ENCODE data around the gene FBXO10.
"Not testable (repeated sequence)": the region's sequence is repeated elsewhere in the genome, so short reads cannot be mapped to it uniquely, and the experiment has no call there.

FBXO10 gene, protein sequence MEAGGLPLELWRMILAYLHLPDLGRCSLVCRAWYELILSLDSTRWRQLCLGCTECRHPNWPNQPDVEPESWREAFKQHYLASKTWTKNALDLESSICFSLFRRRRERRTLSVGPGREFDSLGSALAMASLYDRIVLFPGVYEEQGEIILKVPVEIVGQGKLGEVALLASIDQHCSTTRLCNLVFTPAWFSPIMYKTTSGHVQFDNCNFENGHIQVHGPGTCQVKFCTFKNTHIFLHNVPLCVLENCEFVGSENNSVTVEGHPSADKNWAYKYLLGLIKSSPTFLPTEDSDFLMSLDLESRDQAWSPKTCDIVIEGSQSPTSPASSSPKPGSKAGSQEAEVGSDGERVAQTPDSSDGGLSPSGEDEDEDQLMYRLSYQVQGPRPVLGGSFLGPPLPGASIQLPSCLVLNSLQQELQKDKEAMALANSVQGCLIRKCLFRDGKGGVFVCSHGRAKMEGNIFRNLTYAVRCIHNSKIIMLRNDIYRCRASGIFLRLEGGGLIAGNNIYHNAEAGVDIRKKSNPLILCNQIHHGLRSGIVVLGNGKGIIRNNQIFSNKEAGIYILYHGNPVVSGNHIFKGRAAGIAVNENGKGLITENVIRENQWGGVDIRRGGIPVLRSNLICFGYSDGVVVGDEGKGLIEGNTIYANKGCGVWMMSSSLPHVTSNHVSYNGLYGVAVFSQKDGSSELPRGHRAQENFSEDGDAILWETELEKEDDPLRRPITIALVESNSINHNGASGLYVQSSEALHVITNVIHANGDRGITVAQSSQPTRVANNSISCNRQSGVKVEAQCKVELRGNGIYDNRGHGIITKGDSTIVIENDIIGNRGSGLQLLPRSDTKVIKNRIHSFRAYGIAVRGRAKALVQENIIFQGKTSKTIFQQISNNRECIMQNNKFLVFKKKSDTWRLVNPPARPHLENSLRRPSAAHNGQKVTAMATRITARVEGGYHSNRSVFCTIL

DNA sequence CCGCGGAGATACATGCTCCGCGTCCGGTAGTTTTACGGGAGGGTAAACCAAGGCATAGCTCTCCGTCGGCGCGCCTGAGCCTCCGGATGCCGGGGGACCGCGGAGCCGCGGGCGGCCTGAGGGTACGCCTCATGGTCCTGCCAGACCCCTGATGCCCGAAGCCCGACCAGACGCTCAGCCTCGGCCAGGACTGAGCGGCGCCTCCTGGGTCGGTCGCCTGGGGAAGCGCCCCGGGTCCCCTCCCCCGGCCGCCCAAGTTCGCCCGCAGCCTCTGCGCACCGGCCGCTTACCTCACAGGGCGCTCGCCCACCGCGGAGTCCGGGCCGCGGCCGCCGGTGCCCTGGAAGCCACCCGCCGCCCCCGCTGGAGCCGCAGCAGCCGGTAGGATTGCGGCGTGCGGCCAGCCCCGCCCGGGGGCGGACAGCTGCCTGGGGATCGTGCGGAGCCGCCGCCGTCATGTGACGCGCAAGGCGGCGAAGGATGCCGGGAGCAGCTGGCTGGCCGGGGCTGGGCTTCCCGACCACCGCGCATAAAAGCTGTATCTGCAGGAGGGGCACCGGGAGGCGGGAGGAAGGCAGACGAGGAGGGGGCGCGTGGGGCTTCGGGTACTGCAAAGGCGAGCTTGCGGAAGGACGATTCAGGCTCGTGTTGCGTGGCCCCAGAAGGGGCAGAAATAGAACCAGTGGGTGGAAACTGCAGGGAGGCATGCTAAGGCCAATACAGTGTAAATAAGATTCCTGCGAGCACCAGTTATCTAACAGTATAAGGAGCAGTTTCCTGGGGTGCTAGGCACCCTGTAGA, at the start of gene FBXO10:
Gene FBXO10 (minus strand): TSS at position 460 of the 801 bp plus-strand sequence. CDS start 34,612 bp downstream, outside the sequence.
- peak; percentile 27 to 36 for DNase-seq (ENCODE audit: low read depth in 2 of 2)

DNA sequence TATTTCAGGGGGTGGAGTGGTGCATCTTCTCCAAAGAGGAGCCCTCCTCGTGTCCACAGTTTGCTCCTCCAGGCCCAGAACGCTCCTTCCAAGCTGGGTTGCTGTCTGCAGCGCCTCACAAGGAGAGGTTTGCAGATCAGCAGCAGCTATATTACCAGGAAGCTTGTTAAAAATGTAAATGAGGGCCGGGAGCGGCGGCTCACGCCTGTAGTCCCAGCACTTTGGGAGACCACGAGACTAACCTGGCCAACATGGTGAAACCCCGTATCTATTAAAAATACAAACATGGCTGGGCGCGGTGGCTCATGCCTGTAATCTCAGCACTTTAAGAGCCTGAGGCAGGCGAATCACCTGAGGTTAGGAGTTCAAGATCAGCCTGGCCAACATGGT, 49.6 kb upstream of the FBXO10 start:
- no peak for DNase-seq (ENCODE audit: low read depth in 2 of 2)

DNA sequence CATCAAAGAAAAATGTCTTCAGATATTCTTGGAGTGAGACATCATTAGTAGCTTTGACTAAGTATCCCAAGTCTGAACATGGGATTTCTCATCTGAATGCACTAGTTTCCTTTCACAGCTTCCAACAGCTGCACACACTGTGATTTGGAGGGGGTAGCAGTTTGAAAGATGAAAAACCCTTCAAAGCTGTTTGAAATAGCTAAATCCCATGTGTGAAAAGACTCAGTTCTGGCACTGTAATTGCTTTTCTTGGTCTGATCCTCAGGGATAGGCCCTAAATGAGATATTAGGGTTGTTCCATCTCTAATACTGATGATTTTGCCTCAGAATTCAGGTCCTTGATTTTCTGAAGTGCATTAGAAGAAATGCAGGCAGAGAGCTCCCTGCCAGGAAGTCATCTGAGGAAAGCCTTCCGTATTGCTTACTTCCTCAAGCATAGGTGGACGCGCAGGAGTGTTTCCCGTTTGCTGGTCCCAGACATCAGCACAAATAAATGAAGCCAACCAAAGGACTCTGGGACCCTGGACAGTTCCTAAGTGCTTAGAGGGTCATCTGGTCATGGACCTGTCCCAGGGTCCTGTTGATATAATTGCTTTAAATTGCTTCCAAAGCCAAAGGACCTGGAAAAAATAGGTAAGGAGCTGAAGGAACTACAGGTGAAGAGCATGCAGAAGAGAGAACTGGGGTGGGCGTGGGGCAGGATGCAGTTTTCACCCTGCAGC, 49.0 kb upstream of the FBXO10 start:
- no peak for DNase-seq (ENCODE audit: low read depth in 2 of 2)

DNA sequence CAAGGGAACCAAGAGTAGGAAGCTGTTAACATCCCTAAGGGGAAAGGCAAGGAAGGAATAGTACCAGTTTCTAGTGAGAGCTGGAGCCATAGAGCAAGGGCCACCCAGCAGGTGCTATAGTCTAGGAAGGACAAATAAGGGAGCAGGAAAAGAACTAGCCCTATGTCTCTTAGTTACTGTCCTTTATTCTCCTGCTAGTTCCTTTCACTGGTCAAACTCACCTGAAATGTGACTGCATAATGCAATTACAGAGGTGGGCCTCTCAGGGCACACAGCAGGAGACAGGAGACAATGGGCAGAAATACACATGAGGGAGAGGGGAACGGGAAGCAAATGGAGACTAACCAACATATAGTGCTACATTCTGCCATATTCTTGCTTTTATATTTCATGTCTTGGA, 47.9 kb upstream of the FBXO10 start:
- no peak for DNase-seq (ENCODE audit: low read depth in 2 of 2)

DNA sequence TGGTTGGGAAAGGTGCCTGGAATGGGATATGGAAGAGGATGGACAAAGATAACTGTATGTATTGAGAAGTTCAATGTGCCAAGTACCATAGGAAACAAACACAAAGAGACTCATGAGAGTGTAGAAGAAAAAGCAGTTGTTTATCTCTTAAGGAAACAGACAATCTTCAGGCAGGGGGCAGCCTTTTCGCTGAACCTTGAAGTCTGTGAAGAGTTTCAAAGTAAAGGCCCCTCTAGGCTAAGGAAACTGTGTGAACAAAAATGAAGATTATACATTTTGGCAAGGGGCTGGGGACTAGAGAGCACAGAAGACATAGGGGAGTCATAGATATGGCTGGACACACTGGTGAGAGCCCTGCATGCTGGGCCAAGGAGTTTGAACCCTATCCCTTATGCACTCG, 47.1 kb upstream of the FBXO10 start:
- DNase-seq (ENCODE audit: low read depth in 2 of 2), result no peak

DNA sequence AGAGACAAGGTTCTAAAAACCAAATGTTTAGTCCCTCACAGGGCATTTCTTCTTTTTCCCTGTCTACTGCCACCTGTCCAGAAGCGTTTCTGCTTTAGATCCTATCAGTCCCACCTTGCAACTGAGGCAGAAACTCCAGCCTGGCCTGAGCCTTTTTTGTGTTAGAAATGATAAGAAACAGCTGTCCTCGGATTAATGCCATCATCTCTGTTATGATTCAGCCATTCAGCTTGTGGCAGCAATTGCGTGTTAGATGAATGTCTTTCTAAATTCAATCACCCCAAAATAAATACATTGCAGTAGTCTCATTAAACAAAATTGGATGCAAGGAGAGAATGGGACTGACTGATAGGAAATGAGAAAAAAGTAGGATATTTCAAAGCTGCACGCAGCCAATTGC, 46.3 kb upstream of the FBXO10 start:
- DNase-seq (ENCODE audit: low read depth in 2 of 2), result no peak

DNA sequence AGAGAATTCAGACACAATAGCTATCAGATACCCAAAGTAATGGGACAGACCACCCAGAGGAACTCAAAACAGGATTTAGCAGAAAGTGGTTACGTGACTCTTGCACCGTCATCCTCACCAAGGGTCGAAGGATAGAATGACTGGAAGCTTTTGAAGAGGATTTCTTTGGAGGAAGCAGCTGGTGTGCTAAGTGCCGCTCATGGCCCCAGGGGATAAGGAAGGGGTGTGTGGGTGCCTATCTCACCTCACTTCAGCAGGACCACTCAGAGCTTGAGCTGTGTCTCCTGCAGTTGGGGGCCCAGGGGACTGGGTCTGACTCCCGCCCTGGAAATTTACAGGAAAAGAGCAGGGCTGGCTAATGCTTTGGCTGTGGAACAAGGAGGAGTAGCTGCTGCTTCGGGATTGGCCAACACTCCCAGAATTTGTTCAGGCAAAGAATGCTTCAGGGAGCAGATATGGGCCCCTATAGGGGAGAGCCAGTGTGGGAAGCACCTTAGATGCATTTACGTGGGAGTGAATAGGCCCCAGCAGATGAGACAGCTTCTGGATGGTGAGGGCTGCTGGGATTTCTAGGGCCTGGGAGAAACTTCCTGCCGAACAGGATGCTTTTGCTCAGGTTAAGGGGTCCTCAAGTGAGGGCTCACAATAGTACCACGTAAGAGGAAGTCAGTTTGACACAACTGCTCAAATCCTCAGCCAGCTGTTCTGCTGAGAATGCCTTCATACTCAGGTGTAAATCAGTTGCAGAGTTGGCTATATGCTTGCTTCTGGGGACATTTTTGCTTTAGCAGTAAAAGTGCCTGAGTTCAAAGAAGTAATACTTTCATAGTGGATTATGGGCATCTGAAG, 45.3 kb upstream of the FBXO10 start:
- no peak for DNase-seq (ENCODE audit: low read depth in 2 of 2)

DNA sequence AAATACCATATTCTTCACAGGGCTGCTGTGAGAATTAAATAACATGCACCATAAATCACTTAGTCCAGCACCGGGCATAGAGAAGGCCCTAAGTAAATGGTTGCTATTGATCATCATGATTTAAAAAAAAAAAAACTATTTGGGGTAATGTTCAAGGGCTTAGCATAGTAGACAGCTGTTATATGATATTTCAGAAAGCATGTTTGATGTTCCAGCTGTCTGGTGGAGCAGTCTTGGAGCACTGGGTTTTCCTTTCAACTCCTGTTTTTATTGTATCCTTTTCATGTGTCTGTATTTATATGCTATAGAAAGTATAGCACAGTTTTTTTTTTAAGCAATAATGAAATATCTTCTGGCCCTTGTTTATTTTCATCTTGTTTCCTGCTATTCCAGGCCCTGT, 44.2 kb upstream of the FBXO10 start:
- no peak for DNase-seq (ENCODE audit: low read depth in 2 of 2)

DNA sequence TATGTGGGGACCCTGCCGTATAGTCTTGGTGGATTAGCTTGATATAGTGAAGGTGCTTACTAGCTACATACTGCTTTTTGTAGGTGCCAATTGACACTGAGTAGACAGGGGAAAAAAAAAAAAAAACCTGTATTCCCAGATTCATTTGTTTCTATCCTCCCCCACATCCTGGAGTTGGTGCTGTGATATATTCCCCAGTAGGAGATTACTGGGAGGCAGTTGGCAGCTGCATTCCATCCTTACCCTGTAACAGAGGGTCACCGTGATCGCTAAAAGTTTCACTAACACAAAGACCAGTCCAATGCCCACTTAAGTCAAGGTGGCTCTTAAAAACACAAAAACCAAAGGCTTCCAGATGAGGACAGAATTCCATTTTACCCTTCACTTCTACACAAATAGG, 43.6 kb upstream of the FBXO10 start:
- DNase-seq (ENCODE audit: low read depth in 2 of 2), result no peak

DNA sequence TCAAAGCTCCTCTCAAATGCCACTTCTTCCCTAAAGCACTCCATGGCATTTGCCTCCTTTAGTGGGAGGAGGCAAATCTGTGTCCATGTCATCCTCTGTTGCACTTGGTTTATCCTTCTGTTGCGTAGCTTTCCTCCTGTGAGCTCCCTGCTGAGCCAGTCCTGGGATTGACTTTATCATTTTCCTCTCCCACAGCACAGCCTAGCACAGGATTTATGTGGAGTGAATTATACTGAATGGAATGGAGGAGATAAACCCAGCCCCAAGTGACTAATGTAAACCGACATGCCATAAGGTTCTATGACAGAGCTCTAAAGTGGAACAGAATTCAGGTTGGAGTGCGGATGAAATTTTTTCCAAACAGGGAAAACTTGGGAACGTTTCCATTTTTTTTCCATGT, 42.6 kb upstream of the FBXO10 start:
- DNase-seq (ENCODE audit: low read depth in 2 of 2), result no peak

DNA sequence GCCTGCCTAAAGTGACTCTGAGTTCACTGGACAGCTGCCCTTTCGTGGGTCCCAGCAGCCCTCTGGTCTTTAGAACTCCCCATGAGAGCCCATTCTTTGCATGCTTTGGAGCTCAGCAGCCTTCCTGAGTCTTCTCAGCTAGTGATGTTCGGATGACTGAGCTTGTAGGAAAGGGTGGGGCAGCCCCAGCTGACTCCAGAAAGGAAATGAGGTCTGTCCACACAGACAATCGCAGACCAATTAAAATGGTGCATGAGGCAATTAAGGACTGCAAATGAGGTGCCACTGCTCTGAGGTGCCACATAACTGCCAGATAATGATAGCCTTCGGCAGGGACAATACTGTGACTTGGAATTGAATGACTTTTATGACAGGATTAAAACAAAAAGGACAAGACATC, 41.7 kb upstream of the FBXO10 start:
- DNase-seq (ENCODE audit: low read depth in 2 of 2), result no peak

DNA sequence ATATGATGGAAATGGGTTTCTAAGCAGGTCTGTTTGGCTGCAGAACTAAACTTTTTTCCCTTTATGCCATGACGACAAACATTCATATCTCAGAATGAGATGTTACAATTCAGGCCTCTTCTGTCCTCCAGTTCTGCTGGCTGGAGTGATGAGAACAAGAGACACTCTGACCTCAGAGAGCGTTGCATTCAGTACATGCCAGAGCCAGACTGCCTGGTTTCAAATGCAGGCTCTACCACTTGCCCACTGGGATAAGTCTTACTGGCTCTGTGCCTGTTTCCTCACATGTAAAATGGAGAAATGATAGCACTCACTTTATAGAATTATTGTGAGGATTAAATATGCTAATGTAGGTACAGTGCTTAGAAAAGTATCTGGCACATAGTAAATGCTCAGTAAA, 41.0 kb upstream of the FBXO10 start:
- DNase-seq (ENCODE audit: low read depth in 2 of 2), result no peak

DNA sequence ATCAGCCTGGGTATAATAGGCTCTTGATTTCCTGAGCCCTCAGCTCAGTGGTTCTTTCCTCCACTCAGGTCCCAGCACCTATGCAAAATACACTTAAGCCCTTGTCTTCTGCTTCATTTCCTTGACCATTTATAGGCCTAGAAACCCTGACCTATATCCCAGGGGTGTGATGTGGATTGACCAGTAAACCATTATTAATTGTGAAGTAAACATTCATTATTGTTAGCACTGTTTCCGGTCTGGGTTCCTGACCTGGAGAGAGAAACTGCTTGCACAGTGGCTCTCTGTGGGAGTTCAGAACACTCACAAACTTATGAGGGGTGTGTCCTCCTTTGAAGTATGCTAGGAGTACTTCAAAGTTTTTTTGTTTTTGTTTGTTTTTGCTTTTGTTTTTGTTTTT, 35.8 kb upstream of the FBXO10 start:
- DNase-seq (ENCODE audit: low read depth in 2 of 2), result no peak

DNA sequence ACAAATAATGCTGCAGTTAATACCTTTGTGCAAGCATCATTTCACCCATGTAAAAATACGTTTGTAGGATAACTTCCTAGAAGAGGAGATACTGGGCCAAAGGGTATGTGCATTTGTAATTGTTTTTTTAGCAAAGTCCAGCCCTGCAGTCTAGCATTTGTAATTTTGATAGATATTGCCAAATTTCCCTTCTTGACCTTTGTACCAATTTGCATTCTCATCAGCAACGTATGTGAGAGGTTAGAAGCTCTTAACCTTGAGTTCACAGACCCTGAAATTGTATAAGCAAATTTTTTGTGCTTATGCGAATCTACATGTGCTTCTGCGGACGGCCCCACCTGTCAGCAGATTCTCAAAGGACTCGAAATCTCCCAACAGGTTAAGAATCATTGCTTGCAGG, 34.8 kb upstream of the FBXO10 start:
- no peak for DNase-seq (ENCODE audit: low read depth in 2 of 2)

DNA sequence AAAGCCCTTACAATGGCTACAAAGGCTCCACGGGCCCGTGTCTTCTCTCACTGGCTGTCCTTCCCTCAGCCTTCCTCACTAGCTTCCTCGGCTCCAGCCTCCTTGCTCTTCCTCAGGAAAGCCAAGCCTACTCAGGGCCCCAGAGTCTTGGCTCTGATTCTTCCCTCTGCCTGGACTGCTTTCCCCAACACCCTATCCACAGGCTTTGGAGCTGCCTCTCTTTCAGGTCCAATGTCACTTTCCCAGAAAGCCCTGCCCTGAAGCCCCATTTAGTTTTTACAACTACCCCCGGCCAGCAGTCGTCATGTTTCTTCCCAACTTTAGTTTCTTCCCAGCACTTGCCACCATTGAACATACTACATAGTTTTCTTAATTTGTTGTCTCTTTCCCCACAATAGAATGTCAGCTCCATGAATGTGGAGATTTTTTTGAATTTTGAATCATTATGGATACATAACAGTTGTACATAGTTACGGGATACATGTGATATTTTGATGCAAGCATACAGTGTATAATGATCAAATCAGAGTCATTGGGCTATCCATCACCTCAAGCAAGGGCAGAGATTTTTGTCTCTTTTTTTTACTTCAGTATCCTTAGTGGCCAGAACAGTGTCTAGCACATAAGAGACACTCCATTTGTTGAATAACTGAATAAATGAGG, 33.7 kb upstream of the FBXO10 start:
- DNase-seq (ENCODE audit: low read depth in 2 of 2), result no peak

DNA sequence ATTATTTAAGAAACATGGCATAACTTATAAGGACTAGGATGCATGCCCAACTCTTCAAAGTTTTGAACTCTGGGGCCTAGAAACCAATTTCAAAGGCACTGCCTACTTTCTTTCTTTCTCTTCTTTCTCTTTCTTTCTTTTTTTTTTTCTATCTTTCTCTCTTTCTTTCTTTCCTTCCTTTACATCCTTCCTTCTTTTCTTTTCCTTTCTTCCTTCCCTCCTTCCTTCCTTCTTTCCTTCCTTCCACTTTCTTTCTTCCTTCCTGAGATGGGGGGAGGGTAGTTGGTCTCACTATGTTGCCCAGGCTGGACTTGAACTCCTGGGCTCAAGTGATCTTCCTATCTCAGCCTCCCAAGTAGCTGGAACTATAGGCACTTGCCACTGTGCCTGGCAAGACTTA, 32.1 kb upstream of the FBXO10 start:
- DNase-seq (ENCODE audit: low read depth in 2 of 2), result no peak

DNA sequence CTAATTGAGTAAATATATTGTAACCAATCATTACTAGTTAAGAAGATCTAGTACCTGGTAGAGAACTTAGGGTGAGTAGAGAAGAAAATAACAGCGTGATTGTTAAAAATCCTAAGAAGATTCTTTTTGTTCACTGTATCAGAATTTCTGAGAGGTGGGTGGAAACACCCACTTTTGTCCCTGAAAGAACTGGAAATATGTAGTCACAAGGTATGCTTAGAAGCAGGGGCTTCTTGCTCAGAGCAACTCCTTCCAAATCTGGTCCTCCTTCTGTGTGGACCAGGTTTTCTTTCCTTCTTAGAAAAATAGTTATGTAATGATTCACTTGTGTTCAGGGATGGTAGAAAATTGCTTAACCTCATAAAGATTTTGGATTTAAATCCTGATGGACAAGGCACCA, 28.1 kb upstream of the FBXO10 start:
- no peak for DNase-seq (ENCODE audit: low read depth in 2 of 2)

DNA sequence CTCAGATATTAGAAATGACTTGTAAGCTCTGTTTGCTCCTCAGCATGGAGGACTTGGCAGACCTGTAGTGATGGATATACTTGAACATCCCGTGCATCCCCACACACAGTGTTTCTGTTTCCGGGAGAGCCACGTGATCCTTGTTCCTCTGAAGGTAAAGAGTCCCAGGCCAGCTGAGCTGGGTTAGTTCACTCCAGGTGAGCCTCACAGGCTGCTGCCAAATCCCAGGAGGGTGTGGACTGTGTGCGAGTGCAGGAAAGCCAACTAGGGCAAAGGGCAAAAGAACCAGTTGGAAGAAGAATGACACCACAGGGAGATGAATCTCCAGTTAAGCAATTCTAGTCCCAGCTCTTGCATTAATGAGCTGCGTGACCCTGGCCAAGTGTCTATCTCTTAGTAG, 26.6 kb upstream of the FBXO10 start:
- no peak for DNase-seq (ENCODE audit: low read depth in 2 of 2)

DNA sequence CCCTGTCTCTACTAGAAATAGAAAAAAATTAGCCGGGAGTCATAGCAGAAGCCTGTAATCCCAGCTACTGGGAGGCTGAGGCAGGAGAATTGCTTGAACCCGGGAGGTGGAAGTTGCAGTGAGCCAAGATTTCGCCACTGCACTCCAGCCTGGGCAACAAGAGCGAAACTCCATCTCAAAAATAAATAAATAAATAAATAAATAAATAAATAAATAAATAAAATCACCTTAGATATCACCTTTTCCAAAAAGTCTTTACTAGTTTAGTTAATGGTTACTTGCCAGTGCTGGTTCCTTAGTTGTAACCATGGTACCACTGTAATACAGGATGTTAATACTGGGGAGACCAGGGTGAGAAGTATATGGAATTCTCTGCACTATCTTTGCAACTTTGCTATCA, 25.9 kb upstream of the FBXO10 start:
- not testable (repeated sequence) for DNase-seq (ENCODE audit: low read depth in 2 of 2)

DNA sequence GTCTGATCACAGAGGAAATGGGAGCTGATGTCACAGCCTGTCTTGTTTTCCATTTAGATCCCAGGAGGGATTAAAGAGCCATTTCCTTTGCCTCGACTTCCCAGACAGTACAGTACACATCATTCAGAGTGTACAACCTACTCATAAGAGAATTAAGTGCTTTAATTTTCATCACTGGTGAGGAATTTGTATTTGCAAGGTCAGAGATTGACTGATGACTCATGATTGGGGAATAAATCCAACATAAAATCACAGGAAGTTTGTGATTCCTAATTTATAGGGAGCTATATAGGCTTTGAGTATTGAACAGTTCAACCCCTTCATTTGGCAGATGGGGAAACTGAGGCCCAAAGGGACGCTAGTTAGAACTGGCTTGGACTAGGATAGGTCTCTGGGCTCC, 20.3 kb upstream of the FBXO10 start:
- no peak for DNase-seq (ENCODE audit: low read depth in 2 of 2)
